Measurements from ENCODE around the gene CAMK4. TPM values are rescaled to one million over a fixed set of nuclear protein-coding genes. Genes with fewer than 3 reads are reported as not detected.
"Not testable (repeated sequence)": the region's sequence is repeated elsewhere in the genome, so short reads cannot be mapped to it uniquely, and the experiment has no call there.

The CAMK4 gene
- total RNA-seq, 1 experiment from 2014 or later = 6.3 TPM

DNA sequence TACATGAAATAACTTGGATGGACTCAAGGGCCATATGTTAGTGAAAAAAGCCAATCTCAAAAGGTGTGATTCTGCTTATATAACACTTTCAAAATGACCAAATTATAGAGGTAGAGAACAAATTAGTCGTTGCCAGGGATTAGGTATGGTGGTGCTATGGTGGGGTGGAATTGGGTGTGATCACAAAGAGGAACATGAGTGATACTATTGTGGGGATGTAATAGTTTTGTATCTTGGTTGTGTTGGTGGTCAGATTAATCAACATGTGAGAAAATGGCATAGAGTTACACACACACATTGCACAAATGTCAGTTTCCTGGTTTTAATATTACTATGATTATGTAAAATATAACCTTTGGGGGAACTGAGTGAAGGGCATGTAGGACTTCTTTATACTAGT is 31.9 kb downstream of the CAMK4 start:
- Mint-ChIP-seq H3K4me1 (no peaks in the 10 kb centered on the region), H3K27ac (no peak overlapping the region), H3K36me3 (ENCODE audit: insufficient read depth in 1 of 3, low read depth in 3 of 3) (peaks cover 0 to 5% (median 0%) of the 10 kb centered on the region in 3 experiments; a peak in 2 of 7 replicates), H3K9me3 (peaks cover 8% of the 10 kb centered on the region in 2 experiments; a peak in 4 of 5 replicates), H3K4me3 (no peak overlapping the region), H3K27me3 (ENCODE audit: low read depth) (peaks cover 4% of the 10 kb centered on the region; the same call in 1 of the 2 replicates)
- Histone ChIP-seq H3K27me3 (ENCODE audit: insufficient read depth, low read length) (peaks cover under 1% of the 10 kb centered on the region; the same call in 1 of the 2 replicates), H3K9ac (ENCODE audit: extremely low read depth, insufficient read length, low read length) (no peak overlapping the region), H2BK20ac (ENCODE audit: low read depth, low read length, poor library complexity, severe bottlenecking) (no peak overlapping the region), H2AFZ (ENCODE audit: low read length) (no peak overlapping the region), H4K91ac (ENCODE audit: insufficient read length, low read depth, low read length) (no peak overlapping the region), H3K27ac (ENCODE audit: insufficient read length, low read depth, low read length) (no peak overlapping the region), H2AK5ac (ENCODE audit: insufficient read length, low read length) (no peak overlapping the region), H4K5ac (ENCODE audit: insufficient read length, low read depth, low read length) (no peak overlapping the region), H3K23me2 (ENCODE audit: insufficient read length, low read depth, low read length, poor library complexity, severe bottlenecking) (no peaks in the 10 kb centered on the region), H2BK120ac (ENCODE audit: low read depth, low read length, poor library complexity, severe bottlenecking) (no peak overlapping the region), H2BK12ac (ENCODE audit: insufficient read length, low read depth, low read length) (no peak overlapping the region), H3K9me3 (ENCODE audit: control insufficient read depth, low read depth, low read length) (no peaks in the 10 kb centered on the region), H3K4me1 (ENCODE audit: insufficient read depth, low read length) (no peaks in the 10 kb centered on the region), H3K4me2 (ENCODE audit: insufficient read depth, insufficient read length, low read length) (no peak overlapping the region), H4K8ac (replicated peaks; ENCODE audit: insufficient read length, low read depth, low read length) (no peak overlapping the region), H3K79me1 (ENCODE audit: insufficient read depth, low read depth, low read length, poor library complexity, severe bottlenecking) (no peaks in the 10 kb centered on the region), H3K14ac (ENCODE audit: insufficient read depth, low read length) (no peak overlapping the region), H3K56ac (ENCODE audit: insufficient read length, low read depth, low read length) (no peak overlapping the region), H2BK15ac (ENCODE audit: low read depth, low read length) (no peak overlapping the region), H3K18ac (ENCODE audit: insufficient read length, low read depth, low read length) (no peak overlapping the region), H3K4ac (ENCODE audit: low read depth, low read length) (no peak overlapping the region), H3K23ac (ENCODE audit: insufficient read length, low read depth, low read length) (no peak overlapping the region), H3T11ph (ENCODE audit: low read length) (no peak overlapping the region), H4K20me1 (ENCODE audit: control insufficient read depth, insufficient read depth, insufficient read length) (no peaks in the 10 kb centered on the region), H2BK5ac (ENCODE audit: insufficient read length, low read length) (no peak overlapping the region), H3K79me2 (ENCODE audit: insufficient read depth, low read length) (no peaks in the 10 kb centered on the region; the same call in 1 of the 2 replicates)
- TF ChIP-seq, protein P1, sequence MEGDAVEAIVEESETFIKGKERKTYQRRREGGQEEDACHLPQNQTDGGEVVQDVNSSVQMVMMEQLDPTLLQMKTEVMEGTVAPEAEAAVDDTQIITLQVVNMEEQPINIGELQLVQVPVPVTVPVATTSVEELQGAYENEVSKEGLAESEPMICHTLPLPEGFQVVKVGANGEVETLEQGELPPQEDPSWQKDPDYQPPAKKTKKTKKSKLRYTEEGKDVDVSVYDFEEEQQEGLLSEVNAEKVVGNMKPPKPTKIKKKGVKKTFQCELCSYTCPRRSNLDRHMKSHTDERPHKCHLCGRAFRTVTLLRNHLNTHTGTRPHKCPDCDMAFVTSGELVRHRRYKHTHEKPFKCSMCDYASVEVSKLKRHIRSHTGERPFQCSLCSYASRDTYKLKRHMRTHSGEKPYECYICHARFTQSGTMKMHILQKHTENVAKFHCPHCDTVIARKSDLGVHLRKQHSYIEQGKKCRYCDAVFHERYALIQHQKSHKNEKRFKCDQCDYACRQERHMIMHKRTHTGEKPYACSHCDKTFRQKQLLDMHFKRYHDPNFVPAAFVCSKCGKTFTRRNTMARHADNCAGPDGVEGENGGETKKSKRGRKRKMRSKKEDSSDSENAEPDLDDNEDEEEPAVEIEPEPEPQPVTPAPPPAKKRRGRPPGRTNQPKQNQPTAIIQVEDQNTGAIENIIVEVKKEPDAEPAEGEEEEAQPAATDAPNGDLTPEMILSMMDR (conservative IDR thresholded peaks at IDR 0.05) = no peak
- DNase-seq = no peak
- WGBS (ENCODE audit: extremely low coverage, insufficient read length, low lambda C conversion rate) = no CpG with 5 or more reads among the region's 1 CpG

DNA sequence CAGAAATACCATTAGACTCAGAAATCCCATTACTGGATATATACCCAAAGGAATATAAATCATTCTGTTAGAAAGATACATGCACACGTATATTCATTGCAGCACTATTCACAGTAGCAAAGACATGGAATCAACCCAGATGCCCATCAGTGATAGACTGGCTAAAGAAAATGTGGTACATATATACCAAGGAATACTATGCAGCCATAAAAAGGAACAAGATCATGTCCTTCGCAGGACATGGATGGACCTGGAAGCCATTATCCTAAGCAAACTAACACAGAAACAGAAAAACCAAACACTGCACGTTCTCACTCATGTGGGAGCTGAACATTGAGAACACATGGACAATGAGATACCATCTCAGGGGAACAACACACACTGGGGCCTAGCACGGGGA is 33.4 kb downstream of the CAMK4 start:
- not testable (repeated sequence) for H2BK120ac ChIP-seq (ENCODE audit: low read depth, low read length, poor library complexity, severe bottlenecking); H3K27ac Mint-ChIP-seq; H3K18ac ChIP-seq (ENCODE audit: insufficient read length, low read depth, low read length); H3K79me1 ChIP-seq (ENCODE audit: insufficient read depth, low read depth, low read length, poor library complexity, severe bottlenecking); H3K27ac ChIP-seq (ENCODE audit: insufficient read length, low read depth, low read length); H3K9me3 ChIP-seq (ENCODE audit: control insufficient read depth, low read depth, low read length); H3K27me3 Mint-ChIP-seq (ENCODE audit: low read depth); H2AK5ac ChIP-seq (ENCODE audit: insufficient read length, low read length); H3K27me3 ChIP-seq (ENCODE audit: insufficient read depth, low read length); H3K4me2 ChIP-seq (ENCODE audit: insufficient read depth, insufficient read length, low read length); H3T11ph ChIP-seq (ENCODE audit: low read length); H3K79me2 ChIP-seq (ENCODE audit: insufficient read depth, low read length); H2BK5ac ChIP-seq (ENCODE audit: insufficient read length, low read length); H3K4ac ChIP-seq (ENCODE audit: low read depth, low read length); H2BK20ac ChIP-seq (ENCODE audit: low read depth, low read length, poor library complexity, severe bottlenecking); H3K23ac ChIP-seq (ENCODE audit: insufficient read length, low read depth, low read length); H3K56ac ChIP-seq (ENCODE audit: insufficient read length, low read depth, low read length); H3K9ac ChIP-seq (ENCODE audit: extremely low read depth, insufficient read length, low read length); H4K91ac ChIP-seq (ENCODE audit: insufficient read length, low read depth, low read length); DNase-seq; H3K4me1 ChIP-seq (ENCODE audit: insufficient read depth, low read length); H2BK15ac ChIP-seq (ENCODE audit: low read depth, low read length); H3K14ac ChIP-seq (ENCODE audit: insufficient read depth, low read length); H2BK12ac ChIP-seq (ENCODE audit: insufficient read length, low read depth, low read length); H2AFZ ChIP-seq (ENCODE audit: low read length); H4K5ac ChIP-seq (ENCODE audit: insufficient read length, low read depth, low read length); H4K8ac ChIP-seq (replicated peaks; ENCODE audit: insufficient read length, low read depth, low read length); H3K4me1 Mint-ChIP-seq; H3K4me3 Mint-ChIP-seq; H4K20me1 ChIP-seq (ENCODE audit: control insufficient read depth, insufficient read depth, insufficient read length); H3K36me3 Mint-ChIP-seq (ENCODE audit: insufficient read depth in 1 of 3, low read depth in 3 of 3); H3K9me3 Mint-ChIP-seq; H3K23me2 ChIP-seq (ENCODE audit: insufficient read length, low read depth, low read length, poor library complexity, severe bottlenecking)
- no CpG with 5 or more reads among the region's 4 CpGs for WGBS (ENCODE audit: extremely low coverage, insufficient read length, low lambda C conversion rate)
